GM18951 (cell line): ENCODE measurements around the gene GBP7.

Experiments used
- POLR2A ChIP-seq: IDR thresholded peaks from 4 replicates; pipeline ENCODE4 v1.6.1; 2011; ENCODE audit warnings: mild to moderate bottlenecking; ENCODE audit not compliant: insufficient read length, insufficient read depth; ENCODE audit errors: extremely low read depth
- in situ Hi-C: fragments of 300-500 bp; cut with MboI; formaldehyde crosslinking; loops from one replicate; pipeline ENCODE4 v1.12.0; 2022; ENCODE audit warnings: low sequenced_read_pairs, mixed read lengths, inconsistent platforms; ENCODE audit not compliant: unreplicated experiment

GBP7 gene

GRCh38 chr1:89198081-89198480, 22.3 kb upstream of the GBP7 start:
- in situ Hi-C loops = no loop called here

GRCh38 chr1:89195476-89195875, 19.7 kb upstream of the GBP7 start:
- no peak for TF ChIP-seq POLR2A
- in situ Hi-C loops = no loop called here

More at GRCh38 chr1:89198081-89198480, 22.3 kb upstream of the GBP7 start:
- no peak for TF ChIP-seq POLR2A

GRCh38 chr1:89191314-89191713, 15.5 kb upstream of the GBP7 start:
- no peak for TF ChIP-seq POLR2A

DNA sequence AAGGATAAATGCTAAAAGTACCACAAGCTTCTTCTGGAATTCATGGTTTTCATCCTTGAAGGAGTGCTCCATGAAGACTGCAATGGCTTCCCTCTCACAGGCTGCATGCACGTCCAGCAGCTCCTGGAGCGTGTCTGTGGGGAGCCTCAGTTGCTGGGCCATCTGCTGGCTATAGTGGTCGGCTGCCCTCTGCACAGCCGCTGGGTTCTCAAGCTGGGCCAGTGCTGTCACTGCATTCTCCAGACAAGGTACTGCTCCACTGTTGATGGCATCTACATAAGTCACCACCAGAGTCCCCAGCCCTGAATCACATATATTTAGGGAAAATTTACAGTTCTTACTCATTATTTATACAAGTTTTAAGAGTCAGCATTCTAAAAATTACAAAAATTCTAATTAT, 14.2 kb upstream of the GBP7 start:
- in situ Hi-C loops = no loop called here
- TF ChIP-seq POLR2A = no peak

More at GRCh38 chr1:89191314-89191713, 15.5 kb upstream of the GBP7 start:
- in situ Hi-C loops = no loop called here

DNA sequence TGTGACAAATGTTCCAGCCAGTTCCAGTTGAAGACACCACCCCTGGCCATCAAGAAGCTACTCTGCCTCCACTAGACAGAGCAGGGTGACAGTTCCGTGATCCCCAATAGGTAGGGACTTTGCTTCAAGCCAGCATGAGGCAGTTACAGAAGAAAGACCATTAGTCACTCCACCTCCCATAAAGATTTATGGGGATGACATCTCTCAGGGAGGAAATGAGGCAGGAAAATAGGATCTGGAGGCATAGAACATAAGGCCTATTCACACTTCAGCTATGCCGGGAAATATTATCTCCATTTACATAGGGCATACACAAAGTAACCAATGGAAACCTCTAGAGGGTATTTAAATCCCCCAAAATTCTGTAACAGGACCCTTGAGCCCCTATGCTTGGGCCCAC, 3.5 kb upstream of the GBP7 start:
- no peak for TF ChIP-seq POLR2A
- in situ Hi-C loops = no loop called here

DNA sequence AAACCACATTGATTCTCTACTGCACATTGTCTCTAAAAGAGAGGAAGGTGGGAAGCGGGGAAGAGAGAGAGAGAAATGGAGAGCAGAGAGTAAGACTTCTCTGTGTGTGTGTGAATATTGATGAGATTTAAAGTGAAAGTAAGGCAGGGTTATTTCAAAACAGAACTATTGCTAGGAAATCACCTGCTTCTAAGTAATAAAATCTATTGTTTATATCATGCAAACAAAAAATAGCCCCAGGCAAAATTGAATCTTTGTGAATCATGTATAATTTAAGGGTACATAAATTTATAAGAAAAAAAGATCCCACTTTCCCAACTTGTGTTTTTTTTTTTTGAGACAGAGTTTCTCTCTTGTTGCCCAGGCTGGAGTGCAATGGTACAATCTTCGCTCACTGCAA, 1.2 kb upstream of the GBP7 start:
- no peak for TF ChIP-seq POLR2A

DNA sequence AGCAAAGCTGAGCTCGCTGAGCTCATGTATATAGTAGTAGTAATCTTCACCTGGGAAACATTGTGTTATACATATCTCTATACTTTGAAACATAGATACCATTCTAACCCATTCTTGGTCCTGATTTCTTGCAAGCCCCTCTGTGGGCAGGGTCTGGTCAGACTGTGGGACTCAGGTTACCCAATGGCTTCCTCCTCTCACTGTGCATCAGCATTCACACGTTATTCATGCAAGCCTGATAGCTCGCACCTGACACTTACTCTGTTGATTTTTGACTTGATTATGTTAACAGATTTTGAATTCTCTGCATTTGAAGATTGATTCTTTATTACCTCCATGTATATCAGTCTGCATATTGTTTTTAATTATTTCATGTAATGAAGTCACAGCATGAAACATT, 1.3 kb downstream of the GBP7 start:
- TF ChIP-seq POLR2A = no peak
- in situ Hi-C loops = no loop called here

More for the DNA sequence above, 1.2 kb upstream of the GBP7 start:
- in situ Hi-C loops = no loop called here

DNA sequence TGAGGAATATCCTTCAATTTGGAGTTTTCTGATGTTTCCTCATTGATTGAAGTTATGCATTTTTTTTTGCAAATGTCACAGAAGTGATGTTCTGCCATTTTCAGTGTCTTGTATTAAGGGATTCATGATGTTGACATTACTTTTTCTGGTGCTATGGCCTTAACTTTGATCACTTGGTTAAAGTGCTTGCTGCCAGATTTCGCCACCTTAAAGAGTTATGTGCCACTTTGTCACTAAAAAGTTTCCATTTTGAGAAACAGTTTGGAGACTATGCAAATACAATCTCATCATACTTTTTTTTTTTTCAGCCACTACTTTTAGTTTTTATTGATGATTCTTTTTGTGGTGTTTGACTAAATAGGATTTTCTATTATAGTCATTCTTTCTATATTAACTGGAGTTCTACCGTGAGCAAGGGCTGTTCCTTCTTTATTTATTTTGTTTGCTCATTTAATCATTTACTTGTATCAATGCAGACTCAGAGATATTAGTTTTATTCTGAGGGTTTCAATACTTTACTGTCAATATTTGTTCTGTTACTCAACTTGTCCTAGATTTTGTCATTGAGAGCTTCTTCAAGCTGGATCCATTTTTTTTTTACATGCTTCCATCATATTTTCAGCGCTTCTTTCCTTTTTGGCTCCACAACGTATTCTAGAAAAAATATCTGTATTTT, 3.2 kb downstream of the GBP7 start:
- no peak for TF ChIP-seq POLR2A
- in situ Hi-C loops = no loop called here

DNA sequence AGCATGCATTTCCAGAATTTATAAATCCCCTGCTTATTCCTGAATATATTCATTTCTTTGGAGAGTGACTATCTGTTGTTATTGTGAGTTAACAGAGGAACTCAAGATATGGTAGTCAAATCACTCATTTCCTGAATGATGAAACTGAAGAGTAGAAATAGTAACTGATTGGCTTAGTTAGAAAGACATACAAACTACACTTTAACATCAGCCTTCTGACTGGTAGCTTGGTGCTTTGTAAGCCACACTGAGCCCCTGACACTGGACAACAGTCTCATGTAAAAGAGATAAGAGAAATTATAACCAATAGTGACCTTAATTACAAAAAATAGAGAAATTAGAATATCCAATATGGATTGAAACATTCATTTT, 4.8 kb downstream of the GBP7 start:
- in situ Hi-C loops = no loop called here
- TF ChIP-seq POLR2A = no peak

DNA sequence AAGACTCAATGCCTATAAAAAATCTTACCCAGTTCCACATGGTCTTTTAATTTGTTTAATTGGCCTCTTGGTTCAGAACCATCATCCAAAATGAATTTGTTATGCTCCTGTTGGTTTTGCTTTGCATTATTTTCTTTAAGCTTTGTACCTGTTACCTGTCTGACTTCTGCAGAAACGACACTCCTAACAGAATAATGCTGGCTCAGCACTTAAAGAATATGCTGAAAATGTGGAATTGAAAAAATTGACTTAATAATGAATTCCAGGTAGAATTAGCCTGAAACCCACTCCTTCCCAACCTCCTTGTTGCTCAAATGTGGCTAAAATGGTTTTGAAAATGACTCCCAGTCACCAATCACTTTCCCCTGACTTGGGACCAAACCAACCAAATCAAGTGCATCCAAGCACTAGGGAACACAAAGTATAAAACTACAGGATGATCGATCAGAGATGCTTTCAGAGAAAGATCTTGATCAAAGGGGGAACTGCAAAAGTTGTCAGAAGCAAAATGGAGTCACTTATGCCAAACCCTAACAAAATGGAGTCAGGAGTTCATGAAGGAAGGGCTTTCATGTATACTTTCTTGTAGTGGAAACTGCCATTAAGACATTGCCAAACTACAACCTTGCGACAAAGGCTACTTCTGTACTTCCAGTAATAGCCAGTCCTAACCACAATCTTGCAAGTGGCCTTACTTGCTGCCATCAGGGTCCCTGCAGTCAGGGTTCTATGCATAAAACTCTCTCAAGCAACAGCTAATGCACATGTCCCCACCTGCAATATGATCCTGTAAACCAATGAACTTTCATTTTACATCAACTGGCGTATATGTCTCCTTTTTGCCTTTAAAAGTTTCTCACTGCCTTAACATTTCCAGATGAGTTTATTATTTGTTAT, 5.4 kb downstream of the GBP7 start:
- in situ Hi-C loops = no loop called here
- TF ChIP-seq POLR2A = no peak

DNA sequence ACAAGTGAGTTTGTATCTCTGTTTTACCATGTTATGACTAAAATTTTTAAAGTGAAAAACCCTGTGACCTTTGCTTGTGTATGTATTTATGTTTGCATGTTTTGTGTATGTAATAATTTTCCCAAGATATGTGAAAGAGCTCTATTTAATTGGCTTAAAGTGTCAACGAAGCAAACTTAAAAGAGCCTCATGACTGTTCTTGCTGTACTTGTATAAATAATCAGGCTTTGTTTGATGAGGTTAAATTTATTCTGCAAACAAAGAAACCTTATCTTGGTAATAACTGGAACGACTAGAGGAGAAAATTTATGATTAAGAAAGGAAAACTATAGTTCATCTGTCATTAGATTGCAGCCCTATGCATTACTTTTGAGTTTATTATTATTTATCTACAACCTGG, 6.6 kb downstream of the GBP7 start:
- TF ChIP-seq POLR2A = no peak
- in situ Hi-C loops = no loop called here

DNA sequence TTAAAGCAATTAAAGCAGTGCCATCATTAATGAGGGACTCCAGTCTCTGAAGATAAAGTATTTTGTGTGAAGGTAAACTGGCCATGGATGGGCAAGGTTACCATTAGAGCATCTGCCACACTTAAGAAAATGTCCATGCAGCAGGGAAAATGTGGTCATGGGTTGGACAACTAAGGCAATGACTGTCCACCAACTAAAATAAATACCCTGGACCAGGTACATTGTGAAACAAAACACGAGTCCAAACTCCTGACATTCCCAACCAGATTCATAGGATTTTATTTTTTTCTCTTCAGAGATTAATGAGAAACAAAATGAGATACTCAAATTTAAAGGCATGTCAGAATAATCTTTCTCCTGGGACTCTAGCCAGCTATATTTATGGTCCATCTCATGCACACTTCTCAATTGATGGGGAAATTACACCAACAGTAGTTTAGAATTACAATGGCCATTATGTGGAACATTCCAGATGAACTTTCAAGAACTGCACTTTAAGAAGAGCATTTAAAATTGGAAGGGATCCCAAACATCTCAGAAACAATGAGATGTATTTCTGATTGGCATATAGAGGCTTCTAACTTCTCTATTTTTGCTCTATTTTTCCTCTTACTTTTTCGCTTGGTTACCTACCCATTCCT, 8.1 kb downstream of the GBP7 start:
- in situ Hi-C loops = no loop called here
- TF ChIP-seq POLR2A = no peak

GRCh38 chr1:89166705-89167104, 9.1 kb downstream of the GBP7 start:
- in situ Hi-C loops = no loop called here
- no peak for TF ChIP-seq POLR2A
